HepG2 (cell line): Measurements from ENCODE around the gene HK3. TPM values are rescaled to one million over a fixed set of nuclear protein-coding genes. Genes with fewer than 3 reads are reported as not detected.

ENCODE experiments used
- ATAC-seq: fragments of 200-7000 bp; cut with Tn5 transposase; 3 replicates; pipeline ENCODE4 v1.9.1; 2020; ENCODE audit warnings: mild to moderate bottlenecking, moderate library complexity
- BruUV-seq: library from RNA; stranded (reverse); fragments of 400-500 nt; replicated peaks from 2 replicates; lab custom pipeline; 2021; lab: Mats Ljungman, UMichigan
- CTCF ChIA-PET: fragments of 300-600 bp; formaldehyde crosslinking; extraction: SDS; loops from one replicate; lab custom pipeline; 2021; ENCODE audit warnings: low total read pairs, inconsistent platforms, low intra/inter-chr PET ratio; lab: Yijun Ruan, JAX
- POLR2A ChIA-PET: fragments of 350-600 bp; sonication (Branson Sonifier 250); formaldehyde crosslinking; loops from one replicate; lab custom pipeline; 2020; ENCODE audit warnings: antibody characterized with exemption, inconsistent platforms; lab: Yijun Ruan, JAX
- DNase-seq: peaks from one replicate; pipeline ENCODE4 v3.0.0-alpha.2; 2015; ENCODE audit warnings: low spot score
- FAIRE-seq: peaks from 3 replicates; lab custom pipeline; 2011; peaks lifted over from hg19 to GRCh38; lab: Jason Lieb, UNC
- H2AFZ ChIP-seq: one replicate; pipeline ENCODE4 v1.6.1; 2011; ENCODE audit warnings: low read length, inconsistent platforms
- H3K27ac ChIP-seq: fragments of 300-600 bp; 3 replicates; pipeline ENCODE4 v1.8.0; 2011; ENCODE audit warnings: mixed run types, mild to moderate bottlenecking, mixed read lengths, low read length, inconsistent platforms; ENCODE audit not compliant: insufficient read depth; ENCODE audit errors: extremely low read length
- H3K27me3 ChIP-seq, 2 experiments: fragments of 200-600 bp in 1 of 2; 2 replicates in 1 of 2; 3 replicates in 1 of 2; pipeline versions ENCODE4 v1.6.0 to v1.8.0; 2011; ENCODE audit warnings: low read length in 2 of 2, mild to moderate bottlenecking in 2 of 2, moderate library complexity in 2 of 2, inconsistent platforms in 1 of 2; ENCODE audit not compliant: insufficient read depth in 2 of 2, control insufficient read depth in 1 of 2
- H3K36me3 ChIP-seq, 2 experiments: fragments of 200-600 bp in 1 of 2; replicated peaks in 1 of 2; 2 replicates in 1 of 2; 3 replicates in 1 of 2; pipeline versions ENCODE4 v1.5.1 to v1.8.0; 2011; ENCODE audit warnings: low read length in 2 of 2, inconsistent platforms in 1 of 2; ENCODE audit not compliant: insufficient read depth in 2 of 2, control insufficient read depth in 1 of 2
- H3K4me1 ChIP-seq: 2 replicates; pipeline ENCODE4 v1.5.1; 2012; ENCODE audit warnings: low read length, inconsistent platforms; ENCODE audit not compliant: insufficient read depth
- H3K4me2 ChIP-seq: 2 replicates; pipeline ENCODE4 v1.6.0; 2011; ENCODE audit warnings: low read depth, low read length, inconsistent platforms
- H3K4me3 ChIP-seq, 3 experiments: fragments of 200-600 bp in 1 of 3; sonication (generic), shearing (Covaris generic) in 1 of 3; replicated peaks in 1 of 3; 2 replicates each; pipeline ENCODE4 v1.5.1; 2011 to 2016; ENCODE audit warnings: low read length in 3 of 3, inconsistent platforms in 2 of 3, low read depth in 2 of 3, mild to moderate bottlenecking in 2 of 3, control low read depth in 1 of 3, mixed read lengths in 1 of 3; ENCODE audit not compliant: insufficient read depth in 1 of 3
- H3K79me2 ChIP-seq: one replicate; pipeline ENCODE4 v1.6.1; 2011; ENCODE audit warnings: low read length, inconsistent platforms; ENCODE audit not compliant: insufficient read depth
- H3K9ac ChIP-seq: 2 replicates; pipeline ENCODE4 v1.6.0; 2011; ENCODE audit warnings: mild to moderate bottlenecking, low read depth, low read length, inconsistent platforms; ENCODE audit not compliant: insufficient read depth
- H3K9me3 ChIP-seq: 2 replicates; pipeline ENCODE4 v1.5.1; 2012; ENCODE audit warnings: mild to moderate bottlenecking, low read length
- H4K20me1 ChIP-seq: 2 replicates; pipeline ENCODE4 v1.6.0; 2011; ENCODE audit warnings: inconsistent platforms, mild to moderate bottlenecking, low read length, moderate library complexity; ENCODE audit not compliant: insufficient read depth
- ATF6 ChIP-seq: sonication (generic); formaldehyde crosslinking; conservative IDR thresholded peaks from 2 replicates; pipeline ENCODE4 v1.4.0; 2020; ENCODE audit warnings: missing genetic modification reagents
- CEBPZ ChIP-seq: IDR thresholded peaks from 2 replicates; pipeline ENCODE4 v1.6.1; 2012; ENCODE audit warnings: low read length, improper control_type of control experiment
- GATAD1 ChIP-seq: IDR thresholded peaks from 2 replicates; pipeline ENCODE4 v1.6.1; 2016; ENCODE audit warnings: missing genetic modification reagents, missing compliant biosample characterization
- MAZ ChIP-seq, 2 experiments: sonication (generic) in 1 of 2; formaldehyde crosslinking in 1 of 2; IDR thresholded peaks; 2 replicates each; pipeline versions ENCODE4 v1.5.0 to v1.6.1; 2012 to 2020; ENCODE audit warnings: low read depth in 2 of 2, mild to moderate bottlenecking in 2 of 2, borderline replicate concordance in 1 of 2, improper control_type of control experiment in 1 of 2, low read length in 1 of 2, missing genetic modification reagents in 1 of 2, moderate library complexity in 1 of 2
- TBP ChIP-seq: sonication (generic); formaldehyde crosslinking; IDR thresholded peaks from 2 replicates; pipeline ENCODE4 v1.5.0; 2020; ENCODE audit warnings: missing genetic modification reagents
- ZNF282 ChIP-seq: fragments of 450-650 bp; IDR thresholded peaks from 2 replicates; pipeline ENCODE4 v1.6.1; 2018; ENCODE audit not compliant: partially characterized antibody
- ZNF616 ChIP-seq: sonication (generic); formaldehyde crosslinking; IDR thresholded peaks from 2 replicates; pipeline ENCODE4 v1.5.0; 2020; ENCODE audit warnings: low read depth, mild to moderate bottlenecking, missing genetic modification reagents
- ZNF749 ChIP-seq: sonication (generic); formaldehyde crosslinking; IDR thresholded peaks from 2 replicates; pipeline ENCODE4 v1.8.0; 2022; ENCODE audit warnings: mild to moderate bottlenecking, missing genetic modification reagents, moderate library complexity, borderline replicate concordance
- ZNF772 ChIP-seq: sonication (generic); formaldehyde crosslinking; IDR thresholded peaks from 2 replicates; pipeline ENCODE4 v1.5.0; 2020; ENCODE audit warnings: mild to moderate bottlenecking, missing genetic modification reagents
- ZNF800 ChIP-seq: sonication (generic); formaldehyde crosslinking; IDR thresholded peaks from 2 replicates; pipeline ENCODE4 v1.4.0; 2020; ENCODE audit warnings: missing genetic modification reagents
- WGBS: methylation state at CpG from one replicate; pipeline ENCODE4 v1.1.6; 2017; ENCODE audit warnings: low lambda C conversion rate; 5-methylcytosine and 5-hydroxymethylcytosine counted together
- in situ Hi-C: cut with HindIII; loops from 2 replicates; pipeline ENCODE4 v1.10.0; 2017; ENCODE audit warnings: low pct_unique_long_range_greater_than_20kb; ENCODE audit not compliant: extremely low pct_ligation_motif_present
- intact Hi-C: fragments of 100-400 bp; cut with micrococcal nuclease; formaldehyde crosslinking; loops from one replicate; pipeline ENCODE4 v1.10.0; 2022; ENCODE audit not compliant: unreplicated experiment
- polyA plus RNA-seq, 8 experiments: library from polyadenylated mRNA; depleted of rRNA in 3 of 8; stranded (reverse) in 7 of 8; unstranded in 1 of 8; fragments of >200 nt; fragmentation: Illumina TruSeq in 4 of 8; extraction: Trizol in 4 of 8; gene quantifications; 2 replicates each; pipeline versions ENCODE4 v1.2.1 to v1.2.3, GENCODE V29; 2011 to 2016; ENCODE audit warnings: low read depth in 4 of 8, missing spikeins in 1 of 8, mixed read lengths in 1 of 8; ENCODE audit not compliant: insufficient read depth in 1 of 8
- total RNA-seq, 5 experiments: library from RNA; depleted of rRNA; stranded (reverse); fragments of >200 nt; fragmentation: Illumina TruSeq; extraction: Trizol; gene quantifications; 2 replicates each; pipeline ENCODE4 v1.2.3, GENCODE V29; 2016; ENCODE audit warnings: low read depth in 1 of 5

The HK3 gene
- total and polyA plus RNA-seq, 2 of the 13 experiments (the other 11 are each of a cell fraction or from before 2014, with no cell fraction given), result not detected

- POLR2A ChIA-PET, result no interaction called here
- CTCF ChIA-PET, result no interaction called here
- no peaks in the 10 kb centered on the region for H3K9me3 ChIP-seq
- H3K27me3 ChIP-seq, result peaks cover 16 to 83% of the 10 kb centered on the region in 2 experiments
- DNase-seq (no peak), ATAC-seq (no peak), FAIRE-seq (no peak)
- no peak overlapping the region for H2AFZ ChIP-seq
- no peak overlapping the region for H3K4me3 ChIP-seq
- H3K4me2 ChIP-seq, result no peak overlapping the region
- no peak overlapping the region for H3K27ac ChIP-seq
- intact Hi-C loops, result no loop called here
- no TSS peak for BruUV-seq
- WGBS, result 39% methylated on average over 20 of the region's 25 CpGs
- no peaks in the 10 kb centered on the region for H3K79me2 ChIP-seq
- no peak overlapping the region for H3K9ac ChIP-seq
- no peaks in the 10 kb centered on the region for H4K20me1 ChIP-seq
- H3K4me1 ChIP-seq, result peaks cover 8% of the 10 kb centered on the region; the same call in 1 of the 2 replicates
- no peaks in the 10 kb centered on the region for H3K36me3 ChIP-seq
- in situ Hi-C loops, result no loop called here
- TF ChIP-seq ZNF772 (CRISPR knock-in tag) (no peak), ZNF800 (CRISPR knock-in tag) (no peak), ATF6 (CRISPR knock-in tag) (no peak), CEBPZ (no peak), MAZ (IDR thresholded peaks at IDR 0.05; ENCODE audit: borderline replicate concordance, low read depth, low read length) (no peak), MAZ (CRISPR knock-in tag; IDR thresholded peaks at IDR 0.05; ENCODE audit: low read depth) (no peak), ZNF749 (no peak), ZNF282 (no peak), GATAD1 (no peak), TBP (CRISPR knock-in tag) (no peak), ZNF616 (CRISPR knock-in tag) (no peak)
Observed at GRCh38 chr5:176881816-176882566, 17.2 kb downstream of the HK3 start.
